NCI-H226 (cell line): ENCODE results near the gene KIF17.

Experiments
- DNase-seq: peaks from one replicate; pipeline ENCODE4 v3.0.0-alpha.2; 2015

The KIF17 gene

DNA sequence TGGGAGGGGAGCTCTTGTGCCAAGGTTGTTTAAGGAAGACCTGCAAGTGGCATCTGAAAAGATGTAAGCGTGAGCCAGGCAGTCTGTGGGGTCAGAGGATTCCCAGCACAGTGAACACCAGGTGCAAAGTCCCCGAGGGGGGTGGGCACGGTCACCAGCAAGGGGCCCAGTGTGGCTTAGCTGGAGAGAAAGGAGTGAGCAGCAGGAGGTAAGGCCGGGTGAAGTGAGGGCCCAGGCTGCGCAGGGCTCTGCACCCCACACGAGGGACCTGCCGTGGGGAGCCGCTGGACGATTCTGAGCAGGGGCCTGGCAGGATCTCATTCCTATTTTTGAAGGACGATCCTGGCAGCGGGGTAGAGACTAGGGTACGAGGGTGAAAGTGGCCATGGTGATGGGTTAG lies 60.8 kb downstream of the KIF17 start:
- no peak for DNase-seq

GRCh38 chr1:20654104-20654690 lies 63.6 kb downstream of the KIF17 start:
- DNase-seq: no peak

DNA sequence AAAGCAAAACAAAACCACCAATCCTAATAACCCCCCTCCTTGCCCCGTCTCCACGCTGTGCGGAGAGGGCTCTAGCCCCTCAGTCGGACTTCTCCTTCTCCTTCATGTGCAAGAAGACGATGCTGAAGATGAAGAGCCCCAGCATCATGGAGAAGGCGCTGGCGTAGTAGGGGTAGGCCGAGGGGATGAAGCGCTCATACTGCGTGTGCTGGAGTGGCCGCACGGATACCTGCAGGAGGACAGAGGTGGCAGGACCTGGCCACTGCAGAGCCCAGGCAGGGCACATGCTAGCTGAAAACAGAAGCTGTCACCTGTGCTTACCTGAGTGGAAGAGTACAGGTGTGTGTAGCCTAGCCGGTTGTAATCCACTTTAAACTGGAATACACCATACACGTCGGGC lies 65.5 kb downstream of the KIF17 start:
- no peak for DNase-seq

GRCh38 chr1:20648946-20649345 lies 68.9 kb downstream of the KIF17 start:
- DNase-seq: no peak

- DNase-seq: no peak
Observed at GRCh38 chr1:20648438-20648837, 69.4 kb downstream of the KIF17 start.

- no peak for DNase-seq
Observed at GRCh38 chr1:20645414-20645813, 72.4 kb downstream of the KIF17 start.

DNA sequence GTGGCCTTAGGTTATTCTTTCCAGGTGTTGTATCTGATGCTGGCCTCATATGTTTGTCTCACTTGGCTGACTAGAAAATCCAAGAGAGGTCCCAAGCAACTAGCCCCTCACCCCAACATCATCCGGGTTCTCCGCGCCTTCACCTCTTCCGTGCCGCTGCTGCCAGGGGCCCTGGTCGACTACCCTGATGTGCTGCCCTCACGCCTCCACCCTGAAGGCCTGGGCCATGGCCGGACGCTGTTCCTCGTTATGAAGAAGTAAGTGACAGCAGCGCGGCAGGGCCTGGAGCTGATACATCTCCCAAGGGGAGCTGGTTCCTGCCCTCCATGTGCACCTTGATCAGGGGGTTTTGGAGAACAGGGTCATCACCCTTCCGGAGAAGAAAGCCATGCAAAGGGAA lies 73.4 kb downstream of the KIF17 start:
- DNase-seq: no peak

- DNase-seq: no peak
Observed at GRCh38 chr1:20643080-20643479, 74.7 kb downstream of the KIF17 start.

DNA sequence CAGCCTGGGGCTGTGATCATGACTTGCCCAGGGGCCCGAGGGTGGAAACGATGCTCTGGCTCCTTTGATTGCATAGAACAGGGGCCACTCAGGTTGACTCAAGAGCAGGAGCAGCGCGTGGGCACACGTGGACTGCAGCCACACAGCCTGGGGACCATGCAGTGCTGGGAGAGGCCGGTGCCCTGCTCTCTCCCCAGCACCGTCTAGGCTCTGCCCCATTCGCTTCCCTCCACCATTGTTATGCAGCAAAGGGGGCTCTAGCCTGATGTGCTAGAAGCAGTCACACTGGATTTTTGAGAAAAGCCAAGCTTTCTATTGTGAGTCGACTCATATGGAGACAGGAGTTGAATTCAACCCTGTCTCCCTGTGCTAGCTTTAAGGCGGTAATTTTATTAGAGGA lies 75.8 kb downstream of the KIF17 start:
- no peak for DNase-seq

GRCh38 chr1:20640183-20640597 lies 77.6 kb downstream of the KIF17 start:
- no peak for DNase-seq

DNA sequence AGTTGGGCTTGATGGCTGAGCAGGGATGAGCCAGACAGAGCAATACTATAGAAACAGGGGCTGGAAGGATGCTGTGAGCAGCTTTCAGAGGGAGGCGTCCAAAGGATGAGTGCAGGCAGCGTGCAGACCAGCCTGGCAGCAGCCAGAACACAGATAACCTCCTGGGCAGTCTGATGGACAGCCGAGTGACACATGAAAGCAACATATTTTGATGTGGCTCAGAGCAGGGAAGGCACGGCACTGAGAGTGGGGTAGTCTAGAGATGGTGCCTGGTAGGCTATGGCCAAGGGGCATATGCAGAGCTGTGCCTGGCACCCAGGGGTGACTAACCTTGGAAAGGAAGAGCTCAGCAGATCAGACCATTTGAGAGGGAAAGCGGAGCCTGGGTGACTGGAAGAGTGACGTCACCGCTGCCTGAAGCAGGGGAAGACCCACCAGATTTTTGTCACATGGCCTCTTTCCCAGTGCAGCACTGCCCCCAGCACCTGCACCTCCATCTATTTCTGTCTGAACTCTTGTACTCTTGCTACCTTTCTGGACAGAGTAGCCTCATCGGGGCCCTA lies 80.9 kb downstream of the KIF17 start:
- DNase-seq: no peak

DNA sequence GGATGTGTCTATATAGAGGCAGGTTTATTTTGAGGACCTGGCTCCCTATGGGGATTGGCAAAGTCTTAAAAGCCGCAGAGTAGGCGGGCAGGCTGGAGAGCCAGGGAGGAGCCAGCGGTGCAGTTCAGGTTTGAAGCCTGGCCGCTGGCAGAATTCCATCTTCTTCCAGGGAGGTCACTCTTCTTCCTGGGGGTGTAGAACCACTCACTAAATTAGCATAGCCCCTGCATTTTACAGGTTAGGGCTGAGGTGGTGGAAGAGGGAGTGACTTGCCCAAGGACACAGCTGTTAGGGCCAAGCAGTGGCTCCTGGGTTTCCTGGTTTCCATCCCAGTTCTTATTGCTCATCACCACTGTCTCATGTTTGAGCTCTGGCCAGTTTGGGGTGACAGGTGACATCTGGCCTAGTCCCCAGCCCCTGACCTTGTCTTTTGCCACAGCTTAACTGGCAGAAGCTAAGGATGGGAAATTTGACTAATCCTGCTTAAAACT lies 83.2 kb downstream of the KIF17 start:
- DNase-seq: no peak

GRCh38 chr1:20634065-20634593 lies 83.7 kb downstream of the KIF17 start:
- DNase-seq: no peak

- DNase-seq: peak; percentile 57
Observed at GRCh38 chr1:20633190-20634064, 84.4 kb downstream of the KIF17 start, which contains the start of gene PINK1. Gene PINK1, plus strand, starts transcription at chr1:20633458. Its CDS starts 91 bp downstream, at chr1:20633549.

- no peak for DNase-seq
Observed at GRCh38 chr1:20632386-20632785, 85.4 kb downstream of the KIF17 start.

DNA sequence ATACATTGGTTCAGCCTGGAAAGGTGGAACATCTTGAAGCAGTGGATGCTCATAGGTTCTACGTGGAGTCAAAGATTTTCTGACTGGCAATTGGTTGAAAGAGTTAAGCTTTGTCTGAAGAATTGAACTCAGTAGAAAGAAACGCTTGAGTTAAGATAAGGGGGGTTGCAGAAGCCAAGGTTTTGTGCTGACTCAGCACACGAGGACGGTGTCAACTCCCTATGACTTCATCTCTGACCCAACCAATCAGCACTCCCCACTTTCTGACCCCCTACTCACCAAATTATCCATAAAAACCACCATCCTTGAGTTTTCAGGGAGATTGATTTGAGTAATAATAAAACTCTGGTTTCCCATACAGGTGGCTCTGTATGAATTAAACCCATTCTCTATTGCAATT lies 87.1 kb downstream of the KIF17 start:
- DNase-seq: no peak

GRCh38 chr1:20626524-20626923 lies 91.3 kb downstream of the KIF17 start:
- no peak for DNase-seq

DNA sequence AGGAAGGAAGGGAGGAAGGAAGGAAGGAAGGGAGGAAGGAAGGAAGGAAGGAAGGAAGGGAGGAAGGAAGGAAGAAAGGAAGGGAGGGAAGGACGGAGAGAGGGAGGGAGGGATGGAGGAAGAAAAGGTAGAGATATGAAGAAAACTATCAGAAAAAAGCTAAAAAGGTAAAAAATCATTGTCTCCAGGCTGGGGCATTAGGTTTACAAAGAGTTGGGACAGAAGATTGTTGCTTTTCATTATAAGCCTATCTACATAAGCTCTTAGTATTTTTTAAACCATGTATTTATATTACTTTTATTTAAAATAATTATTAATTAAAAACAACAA lies 91.7 kb downstream of the KIF17 start:
- no peak for DNase-seq

- DNase-seq: no peak
Observed at GRCh38 chr1:20625176-20626097, 92.4 kb downstream of the KIF17 start.

- DNase-seq: no peak
Observed at GRCh38 chr1:20624709-20625108, 93.1 kb downstream of the KIF17 start.

- no peak for DNase-seq
Observed at GRCh38 chr1:20621012-20621411, 96.8 kb downstream of the KIF17 start.

GRCh38 chr1:20619999-20620398 lies 97.8 kb downstream of the KIF17 start:
- no peak for DNase-seq

DNA sequence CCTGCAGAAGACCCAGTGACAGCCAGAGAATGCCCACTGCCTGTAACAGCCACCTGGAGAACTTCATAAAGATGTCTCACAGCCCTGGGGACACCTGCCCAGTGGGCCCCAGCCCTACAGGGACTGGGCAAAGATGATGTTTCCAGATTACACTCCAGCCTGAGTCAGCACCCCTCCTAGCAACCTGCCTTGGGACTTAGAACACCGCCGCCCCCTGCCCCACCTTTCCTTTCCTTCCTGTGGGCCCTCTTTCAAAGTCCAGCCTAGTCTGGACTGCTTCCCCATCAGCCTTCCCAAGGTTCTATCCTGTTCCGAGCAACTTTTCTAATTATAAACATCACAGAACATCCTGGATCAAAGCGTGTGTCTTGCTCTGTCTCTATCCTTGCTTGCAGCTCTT lies 99.3 kb downstream of the KIF17 start:
- no peak for DNase-seq
